H1 (cell line): ENCODE results near the gene SUB1. TPM values are rescaled to one million over a fixed set of nuclear protein-coding genes. Genes with fewer than 3 reads are reported as not detected.

ENCODE experiments used
- CTCF ChIA-PET: fragments of 300-600 bp; sonication (Branson Sonifier 250); formaldehyde crosslinking; loops from one replicate; lab custom pipeline; 2021; ENCODE audit not compliant: partially characterized antibody; lab: Charles Lee
- POLR2A ChIA-PET: fragments of 300-600 bp; sonication (Branson Sonifier 250); formaldehyde crosslinking; loops from one replicate; lab custom pipeline; 2021; ENCODE audit warnings: inconsistent platforms; ENCODE audit not compliant: partially characterized antibody; lab: Charles Lee
- DNase-seq, 2 experiments: peaks; one replicate each; pipeline versions ENCODE4 v3.0.0 to v3.0.0-alpha.2; 2010 to 2022; ENCODE audit warnings: low spot score in 2 of 2, low read depth in 1 of 2, mixed read lengths in 1 of 2
- FAIRE-seq: peaks from 2 replicates; lab custom pipeline; 2011; peaks lifted over from hg19 to GRCh38; lab: Jason Lieb, UNC
- H2AFZ ChIP-seq: 2 replicates; pipeline ENCODE4 v1.8.1; 2012; ENCODE audit warnings: low read length, inconsistent platforms
- H2AK5ac ChIP-seq: 2 replicates; pipeline ENCODE4 v1.6.1; 2013; ENCODE audit warnings: low read depth, low read length
- H2BK120ac ChIP-seq: replicated peaks from 2 replicates; pipeline ENCODE3; 2013; ENCODE audit warnings: low read depth, low read length, inconsistent platforms
- H2BK12ac ChIP-seq: 2 replicates; pipeline ENCODE4 v1.6.1; 2013; ENCODE audit warnings: low read depth, low read length
- H2BK15ac ChIP-seq: 2 replicates; pipeline ENCODE4 v1.6.1; 2013; ENCODE audit warnings: low read length
- H2BK20ac ChIP-seq: 2 replicates; pipeline ENCODE4 v1.6.1; 2013; ENCODE audit warnings: low read length
- H2BK5ac ChIP-seq: 2 replicates; pipeline ENCODE4 v1.6.1; 2013; ENCODE audit warnings: low read depth, low read length
- H3K14ac ChIP-seq: 2 replicates; pipeline ENCODE4 v1.6.1; 2013; ENCODE audit warnings: inconsistent platforms; ENCODE audit not compliant: insufficient read length
- H3K18ac ChIP-seq: 2 replicates; pipeline ENCODE4 v1.6.1; 2013; ENCODE audit warnings: low read length; ENCODE audit errors: extremely low read depth
- H3K23ac ChIP-seq: 2 replicates; pipeline ENCODE4 v1.6.1; 2013; ENCODE audit warnings: inconsistent platforms; ENCODE audit not compliant: insufficient read length
- H3K23me2 ChIP-seq: 2 replicates; pipeline ENCODE4 v1.6.1; 2013; ENCODE audit warnings: low read depth, low read length
- H3K27ac ChIP-seq: 2 replicates; pipeline ENCODE4 v1.6.1; 2011; ENCODE audit warnings: low read depth, low read length, inconsistent platforms
- H3K27me3 ChIP-seq, 4 experiments: replicated peaks in 1 of 4; 1 replicate in 1 of 4; 2 replicates in 3 of 4; pipeline versions ENCODE4 v1.6.1 to v1.8.1; 2011 to 2013; ENCODE audit warnings: low read length in 3 of 4, mild to moderate bottlenecking in 3 of 4, inconsistent platforms in 2 of 4, mixed read lengths in 2 of 4, moderate library complexity in 1 of 4; ENCODE audit not compliant: control insufficient read depth in 3 of 4, insufficient read depth in 3 of 4; ENCODE audit errors: extremely low read depth in 1 of 4
- H3K36me3 ChIP-seq, 4 experiments: 2 replicates each; pipeline versions ENCODE4 v1.6.1 to v1.8.1; 2011 to 2013; ENCODE audit warnings: mild to moderate bottlenecking in 4 of 4, low read length in 3 of 4, moderate library complexity in 2 of 4, control low read depth in 1 of 4, inconsistent platforms in 1 of 4; ENCODE audit not compliant: insufficient read depth in 4 of 4, control insufficient read depth in 2 of 4
- H3K4ac ChIP-seq: replicated peaks from 2 replicates; pipeline ENCODE3; 2013; ENCODE audit warnings: low read length, low read depth, mixed read lengths, inconsistent platforms; ENCODE audit not compliant: insufficient read length
- H3K4me1 ChIP-seq, 4 experiments: replicated peaks in 1 of 4; 1 replicate in 1 of 4; 2 replicates in 3 of 4; pipeline versions ENCODE4 v1.6.1 to v1.8.1; 2011 to 2013; ENCODE audit warnings: low read length in 3 of 4, inconsistent platforms in 2 of 4, mixed read lengths in 1 of 4; ENCODE audit not compliant: insufficient read depth in 4 of 4, control insufficient read depth in 3 of 4
- H3K4me2 ChIP-seq, 2 experiments: 2 replicates each; pipeline versions ENCODE4 v1.6.1 to v1.8.1; 2011 to 2013; ENCODE audit warnings: low read depth in 2 of 2, low read length in 2 of 2, control low read depth in 1 of 2, inconsistent platforms in 1 of 2, mild to moderate bottlenecking in 1 of 2; ENCODE audit not compliant: insufficient read depth in 1 of 2
- H3K4me3 ChIP-seq, 4 experiments: fragments of 200-600, 300-600 bp in 1 of 4; sonication (generic), shearing (Covaris generic), sonication (Bioruptor Twin) in 1 of 4; 2 replicates each; pipeline versions ENCODE4 v1.5.1 to v1.8.1; 2011 to 2016; ENCODE audit warnings: low read length in 4 of 4, low read depth in 3 of 4, control low read depth in 2 of 4, inconsistent platforms in 2 of 4, mild to moderate bottlenecking in 2 of 4, mixed read lengths in 1 of 4, moderate library complexity in 1 of 4; ENCODE audit not compliant: insufficient read depth in 2 of 4; ENCODE audit errors: extremely low read depth in 1 of 4
- H3K56ac ChIP-seq: replicated peaks from 2 replicates; pipeline ENCODE3; 2013; ENCODE audit warnings: low read depth, mild to moderate bottlenecking, mixed read lengths, low read length, inconsistent platforms; ENCODE audit not compliant: insufficient read length
- H3K79me1 ChIP-seq: 2 replicates; pipeline ENCODE4 v1.6.1; 2013; ENCODE audit warnings: low read depth, low read length, control low read depth
- H3K79me2 ChIP-seq, 2 experiments: 2 replicates each; pipeline versions ENCODE4 v1.6.1 to v1.8.1; 2012 to 2013; ENCODE audit warnings: low read length in 2 of 2, mild to moderate bottlenecking in 2 of 2, inconsistent platforms in 1 of 2; ENCODE audit not compliant: insufficient read depth in 2 of 2, control insufficient read depth in 1 of 2
- H3K9ac ChIP-seq, 4 experiments: replicated peaks in 1 of 4; 1 replicate in 1 of 4; 2 replicates in 3 of 4; pipeline versions ENCODE4 v1.6.1 to v1.8.1; 2011 to 2013; ENCODE audit warnings: low read depth in 3 of 4, low read length in 3 of 4, control low read depth in 2 of 4, mild to moderate bottlenecking in 2 of 4, moderate library complexity in 2 of 4, inconsistent platforms in 1 of 4; ENCODE audit errors: extremely low read depth in 1 of 4
- H3K9me3 ChIP-seq, 2 experiments: 2 replicates each; pipeline versions ENCODE4 v1.6.1 to v1.8.1; 2012 to 2013; ENCODE audit warnings: mild to moderate bottlenecking in 2 of 2, moderate library complexity in 2 of 2, control low read depth in 1 of 2, inconsistent platforms in 1 of 2, low read depth in 1 of 2, low read length in 1 of 2, mixed read lengths in 1 of 2; ENCODE audit not compliant: insufficient read depth in 2 of 2
- H4K20me1 ChIP-seq, 2 experiments: replicated peaks in 1 of 2; 2 replicates each; pipeline versions ENCODE3 to v1.8.1; 2011 to 2013; ENCODE audit warnings: inconsistent platforms in 2 of 2, low read length in 2 of 2, mild to moderate bottlenecking in 1 of 2; ENCODE audit not compliant: insufficient read depth in 2 of 2, control insufficient read depth in 1 of 2
- H4K5ac ChIP-seq: 2 replicates; pipeline ENCODE4 v1.6.1; 2013; ENCODE audit warnings: low read length, low read depth, mixed read lengths, inconsistent platforms; ENCODE audit not compliant: insufficient read length
- H4K8ac ChIP-seq: 2 replicates; pipeline ENCODE4 v1.8.0; 2013; ENCODE audit warnings: mild to moderate bottlenecking, moderate library complexity, low read length, inconsistent platforms; ENCODE audit not compliant: insufficient read depth; ENCODE audit errors: extremely low read depth
- H4K91ac ChIP-seq: replicated peaks from 2 replicates; pipeline ENCODE3; 2013; ENCODE audit warnings: low read length, mixed read lengths, inconsistent platforms; ENCODE audit not compliant: insufficient read length
- POU5F1 ChIP-seq: IDR thresholded peaks from 2 replicates; pipeline ENCODE4 v1.6.1; 2011; ENCODE audit warnings: low read depth, mild to moderate bottlenecking, low read length, moderate library complexity
- WGBS, 2 experiments: shearing (Covaris generic) in 1 of 2; methylation state at CpG; one replicate each; pipeline versions ENCODE4 v1.1.6 to v1.1.7; 2013 to 2015; ENCODE audit warnings: low lambda C conversion rate in 2 of 2, mixed read lengths in 2 of 2, inconsistent platforms in 1 of 2, low coverage in 1 of 2, missing lambda C conversion rate in 1 of 2; ENCODE audit not compliant: insufficient replicate concordance in 2 of 2, insufficient coverage in 1 of 2, insufficient read length in 1 of 2; ENCODE audit errors: extremely low coverage in 1 of 2, missing lambda C conversion rate in 1 of 2; 5-methylcytosine and 5-hydroxymethylcytosine counted together
- polyA plus RNA-seq, 7 experiments: library from polyadenylated mRNA; depleted of rRNA in 3 of 7; stranded (reverse) in 5 of 7; unstranded in 2 of 7; fragments of >200 nt in 5 of 7; fragments of 200-250 nt in 2 of 7; gene quantifications; 1 replicate in 5 of 7; 2 replicates in 1 of 7; 4 replicates in 1 of 7; pipeline versions ENCODE4 v1.2.1 to v1.2.3, GENCODE V29; 2011 to 2013; ENCODE audit warnings: missing spikeins in 2 of 7, mixed read lengths in 2 of 7
- total RNA-seq: library from RNA; stranded (reverse); fragmentation: NEBNext Ultra II Directional; extraction: Animal tissue kit (Norgen Biotek cat#: 25700); gene quantifications from 2 replicates; pipeline ENCODE4 v1.2.1, GENCODE V29; 2021

The SUB1 gene
- total and polyA plus RNA-seq, 2 of the 8 experiments (the other 6 are each of a cell fraction or from before 2014, with no cell fraction given), result 83.9 to 325 TPM

- Histone ChIP-seq H3K4me2 (no peak overlapping the region), H3K79me2 (peaks cover 0 to 17% of the 10 kb centered on the region in 2 experiments; a peak in 2 of 4 replicates)
- FAIRE-seq, result no peak
Observed at GRCh38 chr5:32601623-32602295, 16.4 kb downstream of the SUB1 start.

More at GRCh38 chr5:32601623-32602295, 16.4 kb downstream of the SUB1 start:
- Histone ChIP-seq H3K9ac (no peak overlapping the region), H3K4me1 (no peaks in the 10 kb centered on the region), H3K27me3 (peaks cover 0 to 1% (median 0%) of the 10 kb centered on the region in 4 experiments; a peak in 1 of 7 replicates), H4K5ac (no peak overlapping the region), H3K9me3 (no peaks in the 10 kb centered on the region), H2AK5ac (no peak overlapping the region), H4K8ac (no peak overlapping the region), H2BK12ac (no peak overlapping the region), H3K23me2 (no peaks in the 10 kb centered on the region), H2BK120ac (no peak overlapping the region), H3K14ac (no peak overlapping the region), H3K56ac (no peak overlapping the region), H2AFZ (no peak overlapping the region), H2BK15ac (no peak overlapping the region), H3K23ac (no peak overlapping the region), H3K36me3 (peaks cover 2 to 69% (median 21%) of the 10 kb centered on the region in 4 experiments; a peak in 7 of 8 replicates), H4K20me1 (peaks cover 0 to 4% of the 10 kb centered on the region in 2 experiments), H3K79me1 (no peaks in the 10 kb centered on the region), H3K27ac (no peak overlapping the region), H2BK5ac (no peak overlapping the region), H3K4ac (no peak overlapping the region), H3K4me3 (no peak overlapping the region), H3K18ac (no peak overlapping the region), H2BK20ac (no peak overlapping the region), H4K91ac (no peak overlapping the region)
- no peak for TF ChIP-seq POU5F1
- ChIA-PET CTCF (interaction anchor here (2.0 kb wide), 1 partner anchor 12 kb away, joined by 9 read pairs; no protein-coding TSS in a partner anchor), POLR2A (interaction anchor here (0.6 kb wide), 1 partner anchor 11 kb away, joined by 3 read pairs; no protein-coding TSS in a partner anchor)
- no peak for DNase-seq
- 90% methylated on average over 1 of the region's 1 CpG; no CpG with 5 or more reads in 1 of the 2 experiments for WGBS, 2 experiments
